ENCODE measurements around the gene XG.
"Not testable (repeated sequence)": the region's sequence is repeated elsewhere in the genome, so short reads cannot be mapped to it uniquely, and the experiment has no call there.

The XG gene

GRCh38 chrX:2788980-2789379 lies 37.1 kb downstream of the XG start:
- Histone ChIP-seq H3K4me3 (ENCODE audit: low read depth, low read length) (no peak overlapping the region), H3K36me3 (no peaks in the 10 kb centered on the region), H3K9me3 (ENCODE audit: severe bottlenecking) (no peaks in the 10 kb centered on the region), H3K27ac (no peak overlapping the region), H3K27me3 (ENCODE audit: insufficient read depth, low read depth, severe bottlenecking) (no peaks in the 10 kb centered on the region)
- TF ChIP-seq CTCF (IDR thresholded peaks at IDR 0.05; ENCODE audit: low read depth, low read length) = no peak
- DNase-seq = no peak

GRCh38 chrX:2789569-2789968 lies 37.7 kb downstream of the XG start:
- Histone ChIP-seq H3K27ac (no peak overlapping the region), H3K4me3 (ENCODE audit: low read depth, low read length) (no peak overlapping the region), H3K9me3 (ENCODE audit: severe bottlenecking) (no peaks in the 10 kb centered on the region), H3K27me3 (ENCODE audit: insufficient read depth, low read depth, severe bottlenecking) (no peaks in the 10 kb centered on the region), H3K36me3 (no peaks in the 10 kb centered on the region)
- DNase-seq = no peak
- TF ChIP-seq CTCF (IDR thresholded peaks at IDR 0.05; ENCODE audit: low read depth, low read length) = no peak

DNA sequence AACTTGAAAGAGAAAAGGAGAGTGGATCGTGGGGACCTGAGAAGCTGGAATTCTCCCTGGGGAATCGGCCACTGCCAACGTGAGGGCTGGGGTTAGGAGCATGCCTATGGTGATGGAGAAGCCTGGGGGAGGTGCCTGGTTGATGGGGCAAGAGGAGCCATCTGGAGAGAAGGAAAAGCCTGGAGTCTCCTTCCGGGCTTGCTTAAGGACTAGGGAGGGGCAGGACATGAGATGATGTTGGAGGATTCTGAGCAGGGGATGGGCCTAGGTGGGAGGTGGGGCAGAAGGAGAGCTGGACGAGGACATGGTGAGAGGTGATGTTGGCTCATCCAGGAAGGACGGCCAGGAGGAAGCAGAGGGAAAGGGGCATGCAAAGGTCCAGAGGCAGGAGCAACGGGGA lies 41.9 kb downstream of the XG start:
- DNase-seq = peak; percentile 46
- H3K27ac ChIP-seq = no peak overlapping the region

GRCh38 chrX:2794336-2794735 lies 42.5 kb downstream of the XG start:
- H3K27me3 ChIP-seq (ENCODE audit: insufficient read depth, low read depth, severe bottlenecking) = no peaks in the 10 kb centered on the region
- no peak for TF ChIP-seq CTCF (IDR thresholded peaks at IDR 0.05; ENCODE audit: low read depth, low read length)

More for the DNA sequence above, 41.9 kb downstream of the XG start:
- no peaks in the 10 kb centered on the region for H3K27me3 ChIP-seq (ENCODE audit: insufficient read depth, low read depth, severe bottlenecking)
- no peaks in the 10 kb centered on the region for H3K36me3 ChIP-seq
- H3K4me3 ChIP-seq (ENCODE audit: low read depth, low read length) = no peak overlapping the region
- TF ChIP-seq CTCF (IDR thresholded peaks at IDR 0.05; ENCODE audit: low read depth, low read length) = no peak
- H3K9me3 ChIP-seq (ENCODE audit: severe bottlenecking) = no peaks in the 10 kb centered on the region

GRCh38 chrX:2796808-2797207 lies 45.0 kb downstream of the XG start:
- DNase-seq = peak; percentile 75
- H3K27me3 ChIP-seq (ENCODE audit: insufficient read depth, low read depth, severe bottlenecking); H3K36me3 ChIP-seq; H3K9me3 ChIP-seq (ENCODE audit: severe bottlenecking): not testable (repeated sequence)
- H3K27ac ChIP-seq = peak overlapping the region; percentile 72
- peak overlapping the region; percentile 1; the same call in 1 of the 2 replicates for H3K4me3 ChIP-seq (ENCODE audit: low read depth, low read length)

More at GRCh38 chrX:2794336-2794735, 42.5 kb downstream of the XG start:
- H3K36me3 ChIP-seq = no peaks in the 10 kb centered on the region
- H3K27ac ChIP-seq = no peak overlapping the region
- no peaks in the 10 kb centered on the region for H3K9me3 ChIP-seq (ENCODE audit: severe bottlenecking)
- no peak for DNase-seq
- H3K4me3 ChIP-seq (ENCODE audit: low read depth, low read length) = no peak overlapping the region

GRCh38 chrX:2799369-2799768 lies 47.5 kb downstream of the XG start:
- Histone ChIP-seq H3K27ac (no peak overlapping the region), H3K36me3 (no peaks in the 10 kb centered on the region), H3K9me3 (ENCODE audit: severe bottlenecking) (no peaks in the 10 kb centered on the region), H3K27me3 (ENCODE audit: insufficient read depth, low read depth, severe bottlenecking) (no peaks in the 10 kb centered on the region), H3K4me3 (ENCODE audit: low read depth, low read length) (no peak overlapping the region)
- no peak for DNase-seq
- no peak for TF ChIP-seq CTCF (IDR thresholded peaks at IDR 0.05; ENCODE audit: low read depth, low read length)

DNA sequence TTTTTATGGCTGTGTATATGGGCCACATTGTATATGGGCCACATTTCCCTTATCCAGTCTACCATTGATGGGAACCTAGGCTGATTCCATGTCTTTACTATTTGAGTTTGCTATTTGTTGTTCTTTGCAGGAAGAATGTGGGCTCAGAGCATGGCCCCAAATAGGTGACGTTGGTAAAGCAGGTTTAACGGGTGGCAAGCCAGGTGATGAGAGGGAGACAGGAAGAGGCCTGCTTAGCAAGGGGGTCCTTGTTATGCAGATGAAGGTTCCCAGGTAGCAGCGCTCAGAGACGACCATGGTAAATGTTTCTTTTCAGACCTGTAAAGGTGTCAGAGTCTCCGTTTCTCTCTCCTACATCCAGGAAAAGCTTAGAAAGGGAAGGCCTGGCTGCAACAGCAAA lies 48.1 kb downstream of the XG start:
- DNase-seq; H3K4me3 ChIP-seq (ENCODE audit: low read depth, low read length); H3K27ac ChIP-seq; H3K9me3 ChIP-seq (ENCODE audit: severe bottlenecking); H3K36me3 ChIP-seq; H3K27me3 ChIP-seq (ENCODE audit: insufficient read depth, low read depth, severe bottlenecking): not testable (repeated sequence)
